ENCODE measurements around the gene NIPAL1.

DNA sequence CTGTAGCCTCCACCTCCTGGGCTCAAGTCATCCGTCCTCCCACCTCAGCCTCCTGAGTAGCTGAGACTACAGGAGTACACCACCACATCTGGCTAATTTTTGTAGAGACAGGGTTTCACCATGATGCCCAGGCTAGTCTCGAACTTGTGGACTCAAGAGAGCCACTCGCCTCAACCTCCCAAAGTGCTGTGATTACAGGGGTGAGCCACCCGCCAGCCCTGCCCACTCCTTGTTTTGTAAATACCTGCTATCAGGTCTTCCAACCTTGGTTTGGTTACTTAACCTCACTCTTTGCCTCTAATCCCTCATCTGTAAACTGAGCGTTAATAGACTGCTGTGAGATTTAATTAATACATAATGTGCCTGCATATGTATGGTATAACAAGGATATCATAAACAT is 894 bp upstream of the NIPAL1 start:
- TF ChIP-seq CTCF (IDR thresholded peaks at IDR 0.05): no peak
- no peak for TF ChIP-seq POLR2A (IDR thresholded peaks at IDR 0.05)
